H1 (cell line): Measurements from ENCODE around the gene HTR2A.

Experiments used
- POLR2A ChIP-seq, 2 experiments: IDR thresholded peaks; 1 replicate in 1 of 2; 2 replicates in 1 of 2; pipeline ENCODE4 v1.6.1; 2011; ENCODE audit warnings: low read depth in 2 of 2, low read length in 2 of 2, mild to moderate bottlenecking in 2 of 2; ENCODE audit errors: control extremely low read depth in 1 of 2
- RBBP5 ChIP-seq: IDR thresholded peaks from 2 replicates; pipeline ENCODE4 v1.7.1; 2012; ENCODE audit warnings: low read depth, mild to moderate bottlenecking, inconsistent platforms, low read length, moderate library complexity, borderline replicate concordance

DNA sequence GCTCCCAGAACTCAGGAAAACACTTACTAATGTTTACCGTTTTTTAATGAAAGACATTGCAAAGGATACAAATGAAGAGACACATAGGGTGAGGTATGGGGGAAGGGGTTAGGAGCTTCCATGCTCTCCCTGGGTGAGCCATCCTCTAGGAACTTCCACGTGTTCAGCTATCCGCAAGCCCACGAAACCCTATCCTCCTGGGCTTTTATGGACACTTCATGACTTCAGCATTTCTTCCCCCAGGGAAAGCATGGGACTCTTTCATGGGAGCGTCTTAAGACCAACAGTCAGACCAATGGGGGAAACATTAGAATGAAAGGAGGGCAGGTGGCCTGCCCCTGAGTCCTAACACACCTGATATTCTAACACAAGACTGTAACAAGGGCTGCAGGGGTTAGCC lies 93.3 kb downstream of the HTR2A start:
- TF ChIP-seq POLR2A (IDR thresholded peaks at IDR 0.05; ENCODE audit: control extremely low read depth in 1 of 2, low read depth in 2 of 2, low read length in 2 of 2) = no peak
- TF ChIP-seq RBBP5 = no peak
